ENCODE results near the gene IFFO2.

IFFO2 gene

GRCh38 chr1:18956193-18957135 lies at the start of gene IFFO2:
IFFO2 (minus strand) TSS chr1:18956676; CDS start chr1:18956332, 344 bp downstream.
- peak within 1 kb of the TSS; percentile 76 for H3K4me3 ChIP-seq (ENCODE audit: low read length)
- peak within 1 kb of the TSS; percentile 91 for H2AFZ ChIP-seq (ENCODE audit: low read depth, low read length)
- H3K4me1 ChIP-seq (ENCODE audit: insufficient read depth, low read length) = peaks cover 16% of the 10 kb centered on the region
- no peaks in the 10 kb centered on the region for H3K9me3 ChIP-seq (ENCODE audit: low read length)
- no peaks in the 10 kb centered on the region for H3K36me3 ChIP-seq (ENCODE audit: insufficient read depth, low read length)
- H3K27me3 ChIP-seq (ENCODE audit: insufficient read depth, low read length) = no peaks in the 10 kb centered on the region

GRCh38 chr1:19006000-19006399 lies 49.5 kb upstream of the IFFO2 start:
- Histone ChIP-seq H3K4me1 (ENCODE audit: insufficient read depth, low read length) (peaks cover 11% of the 10 kb centered on the region), H2AFZ (ENCODE audit: low read depth, low read length) (no peak overlapping the region), H3K4me3 (ENCODE audit: low read length) (no peak overlapping the region), H3K9me3 (ENCODE audit: low read length) (peaks cover 3% of the 10 kb centered on the region), H3K36me3 (ENCODE audit: insufficient read depth, low read length) (no peaks in the 10 kb centered on the region), H3K27me3 (ENCODE audit: insufficient read depth, low read length) (no peaks in the 10 kb centered on the region)

- Histone ChIP-seq H3K36me3 (ENCODE audit: insufficient read depth, low read length) (no peaks in the 10 kb centered on the region), H3K4me1 (ENCODE audit: insufficient read depth, low read length) (no peaks in the 10 kb centered on the region), H3K4me3 (ENCODE audit: low read length) (no peak overlapping the region), H2AFZ (ENCODE audit: low read depth, low read length) (no peak overlapping the region), H3K9me3 (ENCODE audit: low read length) (peaks cover 3% of the 10 kb centered on the region), H3K27me3 (ENCODE audit: insufficient read depth, low read length) (no peaks in the 10 kb centered on the region)
Observed at GRCh38 chr1:19003371-19004290, 47.2 kb upstream of the IFFO2 start.

GRCh38 chr1:19000065-19000464 lies 43.6 kb upstream of the IFFO2 start:
- Histone ChIP-seq H2AFZ (ENCODE audit: low read depth, low read length) (no peak overlapping the region), H3K9me3 (ENCODE audit: low read length) (peaks cover 3% of the 10 kb centered on the region), H3K36me3 (ENCODE audit: insufficient read depth, low read length) (no peaks in the 10 kb centered on the region), H3K4me3 (ENCODE audit: low read length) (no peak overlapping the region), H3K27me3 (ENCODE audit: insufficient read depth, low read length) (peaks cover 6% of the 10 kb centered on the region), H3K4me1 (ENCODE audit: insufficient read depth, low read length) (no peaks in the 10 kb centered on the region)

- no peaks in the 10 kb centered on the region for H3K36me3 ChIP-seq (ENCODE audit: insufficient read depth, low read length)
- peaks cover 7% of the 10 kb centered on the region for H3K27me3 ChIP-seq (ENCODE audit: insufficient read depth, low read length)
- H3K9me3 ChIP-seq (ENCODE audit: low read length) = peaks cover 3% of the 10 kb centered on the region
- no peak overlapping the region for H2AFZ ChIP-seq (ENCODE audit: low read depth, low read length)
- no peaks in the 10 kb centered on the region for H3K4me1 ChIP-seq (ENCODE audit: insufficient read depth, low read length)
- no peak overlapping the region for H3K4me3 ChIP-seq (ENCODE audit: low read length)
Observed at GRCh38 chr1:18999359-18999758, 42.9 kb upstream of the IFFO2 start.

GRCh38 chr1:18998016-18998724 lies 41.7 kb upstream of the IFFO2 start:
- Histone ChIP-seq H3K36me3 (ENCODE audit: insufficient read depth, low read length) (no peaks in the 10 kb centered on the region), H3K4me1 (ENCODE audit: insufficient read depth, low read length) (no peaks in the 10 kb centered on the region), H3K4me3 (ENCODE audit: low read length) (no peak overlapping the region), H2AFZ (ENCODE audit: low read depth, low read length) (no peak overlapping the region), H3K9me3 (ENCODE audit: low read length) (peaks cover 3% of the 10 kb centered on the region), H3K27me3 (ENCODE audit: insufficient read depth, low read length) (peaks cover 7% of the 10 kb centered on the region)

- Histone ChIP-seq H3K4me3 (ENCODE audit: low read length) (no peak overlapping the region), H3K4me1 (ENCODE audit: insufficient read depth, low read length) (no peaks in the 10 kb centered on the region), H2AFZ (ENCODE audit: low read depth, low read length) (no peak overlapping the region), H3K9me3 (ENCODE audit: low read length) (peaks cover 3% of the 10 kb centered on the region), H3K36me3 (ENCODE audit: insufficient read depth, low read length) (no peaks in the 10 kb centered on the region), H3K27me3 (ENCODE audit: insufficient read depth, low read length) (peaks cover 10% of the 10 kb centered on the region)
Observed at GRCh38 chr1:18997508-18997907, 41.0 kb upstream of the IFFO2 start.

- peaks cover 11% of the 10 kb centered on the region for H3K27me3 ChIP-seq (ENCODE audit: insufficient read depth, low read length)
- no peak overlapping the region for H3K4me3 ChIP-seq (ENCODE audit: low read length)
- no peaks in the 10 kb centered on the region for H3K36me3 ChIP-seq (ENCODE audit: insufficient read depth, low read length)
- H2AFZ ChIP-seq (ENCODE audit: low read depth, low read length) = no peak overlapping the region
- H3K4me1 ChIP-seq (ENCODE audit: insufficient read depth, low read length) = no peaks in the 10 kb centered on the region
- no peaks in the 10 kb centered on the region for H3K9me3 ChIP-seq (ENCODE audit: low read length)
Observed at GRCh38 chr1:18996548-18997177, 40.2 kb upstream of the IFFO2 start.

- no peaks in the 10 kb centered on the region for H3K4me1 ChIP-seq (ENCODE audit: insufficient read depth, low read length)
- no peak overlapping the region for H2AFZ ChIP-seq (ENCODE audit: low read depth, low read length)
- no peak overlapping the region for H3K4me3 ChIP-seq (ENCODE audit: low read length)
- H3K36me3 ChIP-seq (ENCODE audit: insufficient read depth, low read length) = no peaks in the 10 kb centered on the region
- no peaks in the 10 kb centered on the region for H3K9me3 ChIP-seq (ENCODE audit: low read length)
- peaks cover 13% of the 10 kb centered on the region for H3K27me3 ChIP-seq (ENCODE audit: insufficient read depth, low read length)
Observed at GRCh38 chr1:18994381-18994780, 37.9 kb upstream of the IFFO2 start.

GRCh38 chr1:18992646-18993045 lies 36.2 kb upstream of the IFFO2 start:
- Histone ChIP-seq H2AFZ (ENCODE audit: low read depth, low read length) (no peak overlapping the region), H3K27me3 (ENCODE audit: insufficient read depth, low read length) (peaks cover 10% of the 10 kb centered on the region), H3K4me3 (ENCODE audit: low read length) (no peak overlapping the region), H3K36me3 (ENCODE audit: insufficient read depth, low read length) (no peaks in the 10 kb centered on the region), H3K4me1 (ENCODE audit: insufficient read depth, low read length) (no peaks in the 10 kb centered on the region), H3K9me3 (ENCODE audit: low read length) (no peaks in the 10 kb centered on the region)

GRCh38 chr1:18991585-18991984 lies 35.1 kb upstream of the IFFO2 start:
- Histone ChIP-seq H3K36me3 (ENCODE audit: insufficient read depth, low read length) (no peaks in the 10 kb centered on the region), H2AFZ (ENCODE audit: low read depth, low read length) (no peak overlapping the region), H3K4me1 (ENCODE audit: insufficient read depth, low read length) (no peaks in the 10 kb centered on the region), H3K4me3 (ENCODE audit: low read length) (no peak overlapping the region), H3K27me3 (ENCODE audit: insufficient read depth, low read length) (peaks cover 10% of the 10 kb centered on the region), H3K9me3 (ENCODE audit: low read length) (no peaks in the 10 kb centered on the region)

GRCh38 chr1:18989896-18990295 lies 33.4 kb upstream of the IFFO2 start:
- Histone ChIP-seq H2AFZ (ENCODE audit: low read depth, low read length) (no peak overlapping the region), H3K27me3 (ENCODE audit: insufficient read depth, low read length) (peaks cover 9% of the 10 kb centered on the region), H3K4me1 (ENCODE audit: insufficient read depth, low read length) (no peaks in the 10 kb centered on the region), H3K4me3 (ENCODE audit: low read length) (no peak overlapping the region), H3K36me3 (ENCODE audit: insufficient read depth, low read length) (no peaks in the 10 kb centered on the region), H3K9me3 (ENCODE audit: low read length) (no peaks in the 10 kb centered on the region)
